Cortex of kidney (tissue), 1 donor: Measurements from ENCODE around the gene B4GAT1.

Experiments
- DNase-seq: peaks from one replicate; lab custom pipeline; 2025; lab: John Stamatoyannopoulos, UW

Gene B4GAT1

DNA sequence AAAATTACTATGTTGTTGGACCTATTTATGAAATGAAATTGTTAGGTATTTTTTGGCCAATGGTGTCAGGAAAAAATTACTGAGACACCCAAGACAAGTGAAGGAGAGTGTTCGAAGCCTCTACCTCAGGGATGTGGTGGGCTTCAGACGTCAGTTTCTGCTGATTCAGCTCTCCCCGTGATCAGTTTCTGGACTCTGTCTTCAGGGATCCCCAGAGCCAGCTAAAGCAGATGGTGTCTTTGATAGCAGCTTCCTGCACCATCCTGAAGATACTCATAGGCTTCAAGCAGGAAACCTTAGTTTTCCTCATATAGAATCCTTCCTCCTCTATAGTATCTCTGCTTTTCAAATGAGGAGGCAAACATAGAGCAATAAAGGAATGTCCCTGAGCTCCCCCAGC, 38.0 kb downstream of the B4GAT1 start:
- DNase-seq: no peak

- no peak for DNase-seq
Measured at GRCh38 chr11:66302656-66303055, 44.8 kb downstream of the B4GAT1 start.

GRCh38 chr11:66299186-66299585, 48.2 kb downstream of the B4GAT1 start:
- DNase-seq: no peak

GRCh38 chr11:66297610-66298009, 49.8 kb downstream of the B4GAT1 start:
- no peak for DNase-seq
